ENCODE data around the gene MRPL44.

DNA sequence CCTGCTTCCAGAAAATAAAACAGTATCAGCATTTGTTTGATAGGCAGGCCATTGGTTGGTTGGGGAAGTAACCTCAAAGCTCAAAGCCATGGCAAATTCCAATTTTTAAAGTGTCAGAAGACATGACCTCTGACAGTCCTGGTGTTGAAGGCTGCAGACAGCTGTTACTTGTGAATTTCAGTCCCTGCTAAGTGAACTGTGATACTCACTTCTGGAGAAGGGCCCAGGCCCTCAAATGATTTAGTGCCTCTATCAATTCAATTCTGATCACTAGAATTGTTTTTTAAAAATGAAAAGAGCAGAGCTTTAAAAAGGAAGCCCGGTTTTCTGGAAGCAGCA lies 23.1 kb downstream of the MRPL44 start:
- TF ChIP-seq CTCF (IDR thresholded peaks at IDR 0.05; ENCODE audit: insufficient read depth, low read length) (no peak), POLR2AphosphoS5 (IDR thresholded peaks at IDR 0.05; ENCODE audit: low read depth) (no peak), SPI1 (IDR thresholded peaks at IDR 0.05; ENCODE audit: borderline replicate concordance, low read depth) (no peak), REST (IDR thresholded peaks at IDR 0.05; ENCODE audit: insufficient replicate concordance, low read depth) (no peak), GABPA (IDR thresholded peaks at IDR 0.05; ENCODE audit: low read depth) (no peak)

Measured in HL-60 (cell line).